Airway epithelial cell (primary cell): Measurements from ENCODE around the gene SOWAHA. TPM values are rescaled to one million over a fixed set of nuclear protein-coding genes. Genes with fewer than 3 reads are reported as not detected.

Source experiments
- total RNA-seq: library from RNA; depleted of rRNA; stranded (reverse); fragments of >200 nt; gene quantifications from 2 replicates; pipeline ENCODE4 v1.2.3, GENCODE V29; 2015

Gene SOWAHA
- total RNA-seq, result 0.14 and 0.28 TPM in 2 replicates

DNA sequence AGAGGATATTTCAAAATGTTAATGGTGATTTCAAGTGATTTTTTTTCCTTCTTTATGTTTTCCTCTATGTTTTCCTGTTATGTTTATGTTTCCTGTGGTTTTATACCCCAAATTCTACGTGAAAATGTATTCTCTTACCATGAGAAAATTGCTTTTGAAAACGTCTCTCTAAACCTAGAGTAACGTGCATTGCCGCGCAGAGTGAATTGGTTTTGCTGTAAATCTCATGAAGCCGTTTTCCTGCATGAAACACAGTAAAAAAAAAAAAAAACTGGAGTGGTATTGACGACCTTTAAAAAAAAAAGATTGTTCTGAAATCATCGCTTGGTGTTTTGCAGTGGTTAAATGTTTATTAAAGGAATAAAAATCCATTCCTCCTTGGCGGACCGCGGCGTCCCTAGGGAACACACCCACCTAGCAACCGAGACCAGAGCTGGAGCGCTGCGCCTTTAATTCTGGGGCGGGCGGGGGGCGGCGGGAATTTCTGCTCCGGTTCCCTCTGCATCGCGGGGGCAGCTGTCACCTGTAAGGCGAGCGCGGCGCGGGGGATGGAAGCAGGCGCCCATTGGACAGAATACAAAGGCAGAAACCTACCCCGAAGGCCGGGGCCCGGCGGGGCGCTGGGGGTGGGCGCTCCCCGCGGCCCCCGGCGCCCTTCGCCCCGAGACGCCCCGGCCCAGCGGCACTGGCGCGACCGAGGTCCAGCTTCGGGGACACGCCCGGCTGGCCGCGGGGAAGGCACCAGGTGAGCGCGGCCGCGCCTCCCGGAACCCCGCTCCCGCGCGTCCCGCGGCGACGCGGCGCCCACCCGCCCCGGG lies at the start of gene SOWAHA:
SOWAHA (plus strand) TSS at position 522 of the 818 bp plus-strand sequence. CDS start 320 bp downstream, outside the sequence.

DNA sequence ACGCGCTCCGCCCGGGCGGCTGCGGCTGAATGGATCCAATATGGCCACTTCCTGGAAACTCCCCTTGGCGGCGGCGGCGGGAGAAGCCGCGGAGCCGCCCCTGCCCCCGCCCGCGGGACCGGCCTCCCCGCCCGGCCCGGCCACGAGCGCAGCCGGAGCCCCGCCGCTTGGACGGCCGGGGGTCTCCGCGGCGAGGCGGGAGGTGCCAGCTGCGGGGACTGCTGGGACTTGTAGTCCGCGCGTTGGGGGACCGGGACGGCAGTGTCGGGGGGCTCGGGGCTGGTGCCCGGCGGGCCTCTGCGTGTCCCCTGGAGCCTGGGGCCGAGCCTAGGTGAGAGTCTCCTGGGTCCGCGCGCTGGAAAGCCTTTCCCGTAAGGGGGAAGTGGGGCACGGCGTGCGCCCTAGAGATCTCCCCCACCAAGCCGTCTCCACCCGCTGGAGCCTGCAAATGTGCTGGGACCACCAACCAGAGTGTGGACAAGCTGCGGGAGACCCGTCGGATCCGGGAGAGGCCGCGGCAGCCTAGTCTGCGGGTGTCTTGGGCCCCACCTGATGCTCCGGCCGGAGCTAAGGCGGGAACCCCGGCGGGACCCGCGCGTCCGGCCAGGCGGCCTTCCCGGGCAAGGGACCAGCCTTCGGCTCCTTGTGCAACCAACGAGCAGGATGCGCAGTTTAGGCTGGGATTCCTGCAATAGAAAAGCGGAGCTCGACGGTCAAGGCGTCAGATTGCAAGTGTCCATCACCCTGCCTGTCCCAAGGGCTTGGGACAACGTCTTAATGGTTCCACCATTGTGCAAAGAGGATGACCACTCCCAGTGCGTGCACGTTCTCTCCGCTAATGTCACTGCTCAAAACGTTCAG lies 35.7 kb upstream of the SOWAHA start, which contains the start of gene SEPTIN8:
SEPTIN8 (minus strand) TSS at position 31 of the 861 bp plus-strand sequence. CDS start 102 bp downstream, outside the sequence.

DNA sequence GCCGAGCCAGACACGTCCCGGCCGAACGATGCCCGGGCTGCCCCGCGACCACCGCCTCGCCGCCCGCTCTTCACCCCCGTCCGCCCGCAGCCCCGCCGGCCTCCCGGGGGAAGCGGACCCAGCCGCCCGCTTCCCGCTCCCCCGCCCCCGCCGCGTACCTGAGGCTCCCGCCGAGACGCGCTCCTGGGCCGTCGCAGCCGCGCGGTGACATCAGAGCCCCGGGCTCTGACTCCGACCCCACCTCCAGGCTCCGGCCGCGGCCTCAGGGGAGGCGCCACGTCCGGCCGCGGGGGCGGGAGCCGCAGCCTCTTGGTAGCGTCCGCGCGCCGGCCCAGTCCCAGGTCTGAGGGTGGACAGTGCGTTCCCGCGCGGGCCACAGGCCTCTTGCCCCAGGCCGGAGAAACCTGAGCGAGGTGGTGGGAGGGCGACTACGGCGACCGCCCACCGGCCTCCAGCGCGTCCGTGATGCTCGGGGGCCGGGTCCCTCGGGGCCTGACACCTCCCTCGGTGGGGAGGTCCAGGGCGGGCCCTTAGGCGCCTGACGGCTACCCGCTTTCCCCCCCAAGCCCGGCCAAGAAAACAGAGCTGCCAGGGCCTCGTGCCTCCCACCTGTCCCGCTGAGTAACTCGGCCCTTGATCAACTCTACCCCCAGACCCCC lies 17.5 kb downstream of the SOWAHA start, which contains the start of gene SHROOM1:
SHROOM1 (minus strand) TSS at position 212 of the 659 bp plus-strand sequence. CDS start 4,507 bp downstream, outside the sequence.

Other genes with a start within 250 kb of the SOWAHA start
- gene IL13, start 155.1 kb upstream of the SOWAHA start, total RNA-seq, result not detected in 2 replicates
- gene IL4, start 139.3 kb upstream of the SOWAHA start, total RNA-seq, result not detected in 2 replicates
- 5.1 and 8.6 TPM in 2 replicates for gene KIF3A, start 75.8 kb upstream of the SOWAHA start, total RNA-seq
- gene CCNI2, start 65.9 kb upstream of the SOWAHA start, total RNA-seq, result 0.49 and 0.93 TPM in 2 replicates
- gene SEPTIN8, start 36.1 kb upstream of the SOWAHA start, total RNA-seq, result 28.1 and 42.8 TPM in 2 replicates
- 2.4 and 3.7 TPM in 2 replicates for gene SHROOM1, start 17.3 kb downstream of the SOWAHA start, total RNA-seq
- gene GDF9, start 53.2 kb downstream of the SOWAHA start, total RNA-seq, result 0.14 TPM in 1 of 2 replicates, not detected in the other
- 288 and 334 TPM in 2 replicates for gene UQCRQ, start 53.3 kb downstream of the SOWAHA start, total RNA-seq
- gene LEAP2, start 60.4 kb downstream of the SOWAHA start, total RNA-seq, result 0.49 TPM in 1 of 2 replicates, not detected in the other
- gene AFF4, start 150.3 kb downstream of the SOWAHA start, total RNA-seq, result 22.2 and 38.1 TPM in 2 replicates
- gene ZCCHC10, start 213.2 kb downstream of the SOWAHA start, total RNA-seq, result 12.5 and 37.9 TPM in 2 replicates
- gene HSPA4, start 238.7 kb downstream of the SOWAHA start, total RNA-seq, result 119 and 122 TPM in 2 replicates